WTC11 (cell line): Measurements from ENCODE around the gene PFDN1. TPM values are rescaled to one million over a fixed set of nuclear protein-coding genes. Genes with fewer than 3 reads are reported as not detected.

Experiments used
- ATAC-seq: fragments of 200-7000 bp; cut with Tn5 transposase; 2 replicates; pipeline ENCODE4 v1.10.0; 2021; ENCODE audit warnings: mild to moderate bottlenecking, moderate library complexity
- CTCF ChIA-PET: fragments of 300-600 bp; sonication (Branson Sonifier 250); formaldehyde crosslinking; loops from one replicate; lab custom pipeline; 2021; ENCODE audit warnings: antibody characterized with exemption; lab: Charles Lee
- POLR2A ChIA-PET: fragments of 350-600 bp; sonication (Branson Sonifier 250); formaldehyde crosslinking; loops from one replicate; lab custom pipeline; 2021; ENCODE audit warnings: antibody characterized with exemption; lab: Charles Lee
- DNase-seq: peaks from one replicate; pipeline ENCODE4 v3.0.0; 2021; ENCODE audit warnings: low spot score
- H3K27ac Mint-ChIP-seq: 2 replicates; pipeline ENCODE4 v1.8.0; 2021; ENCODE audit warnings: mixed read lengths
- H3K27me3 Mint-ChIP-seq: 2 replicates; pipeline ENCODE4 v1.8.0; 2021; ENCODE audit warnings: low read depth, mild to moderate bottlenecking, moderate library complexity, mixed read lengths
- H3K36me3 Mint-ChIP-seq: 2 replicates; pipeline ENCODE4 v1.8.0; 2021; ENCODE audit warnings: mixed read lengths
- H3K4me1 Mint-ChIP-seq: 2 replicates; pipeline ENCODE4 v1.8.0; 2022; ENCODE audit warnings: mixed read lengths
- H3K4me3 Mint-ChIP-seq: 2 replicates; pipeline ENCODE4 v1.8.0; 2021; ENCODE audit warnings: mild to moderate bottlenecking, moderate library complexity, mixed read lengths
- H3K9me3 Mint-ChIP-seq: 2 replicates; pipeline ENCODE4 v1.8.0; 2021; ENCODE audit warnings: mixed read lengths
- CREB1 ChIP-seq: sonication (generic); formaldehyde crosslinking; IDR thresholded peaks from 2 replicates; pipeline ENCODE4 v1.8.0; 2023; ENCODE audit warnings: mild to moderate bottlenecking, missing genetic modification reagents
- CREM ChIP-seq: sonication (generic); formaldehyde crosslinking; IDR thresholded peaks from 2 replicates; pipeline ENCODE4 v1.8.1; 2022; ENCODE audit warnings: mild to moderate bottlenecking, missing genetic modification reagents, moderate library complexity
- ELF4 ChIP-seq: sonication (generic); formaldehyde crosslinking; IDR thresholded peaks from 2 replicates; pipeline ENCODE4 v1.8.1; 2022; ENCODE audit warnings: low read depth, mild to moderate bottlenecking, moderate library complexity, missing genetic modification reagents
- ESRRA ChIP-seq: sonication (generic); formaldehyde crosslinking; IDR thresholded peaks from 2 replicates; pipeline ENCODE4 v1.8.1; 2022; ENCODE audit warnings: mild to moderate bottlenecking, missing genetic modification reagents, borderline replicate concordance
- FOXJ3 ChIP-seq: sonication (generic); formaldehyde crosslinking; IDR thresholded peaks from 2 replicates; pipeline ENCODE4 v1.9.0; 2021; ENCODE audit warnings: missing genetic modification reagents, mild to moderate bottlenecking, borderline replicate concordance
- GABPB1 ChIP-seq: sonication (generic); formaldehyde crosslinking; IDR thresholded peaks from 2 replicates; pipeline ENCODE4 v1.8.1; 2023; ENCODE audit warnings: mild to moderate bottlenecking, missing genetic modification reagents
- JAZF1 ChIP-seq: fragments of 250-450 bp; sonication (Bioruptor Pico); IDR thresholded peaks from 2 replicates; pipeline ENCODE4 v1.9.0; 2021; ENCODE audit warnings: moderate library complexity, mild to moderate bottlenecking, inconsistent platforms
- MYBL2 ChIP-seq: sonication (generic); formaldehyde crosslinking; IDR thresholded peaks from 2 replicates; pipeline ENCODE4 v1.8.1; 2023; ENCODE audit warnings: mild to moderate bottlenecking, moderate library complexity, missing genetic modification reagents
- NFATC4 ChIP-seq: fragments of 250-450 bp; sonication (Bioruptor Pico); IDR thresholded peaks from 2 replicates; pipeline ENCODE4 v1.9.0; 2021; ENCODE audit warnings: mild to moderate bottlenecking
- NR3C1 ChIP-seq: sonication (generic); formaldehyde crosslinking; conservative IDR thresholded peaks from 2 replicates; pipeline ENCODE4 v1.8.1; 2023; ENCODE audit warnings: low read depth, mild to moderate bottlenecking, missing genetic modification reagents
- OVOL2 ChIP-seq: fragments of 250-450 bp; sonication (Bioruptor Pico); IDR thresholded peaks from 2 replicates; pipeline ENCODE4 v1.9.0; 2021; ENCODE audit warnings: mild to moderate bottlenecking, borderline replicate concordance
- RELA ChIP-seq: sonication (generic); formaldehyde crosslinking; IDR thresholded peaks from 2 replicates; pipeline ENCODE4 v1.8.1; 2022; ENCODE audit warnings: missing genetic modification reagents, mild to moderate bottlenecking, borderline replicate concordance
- TEAD1 ChIP-seq: sonication (generic); formaldehyde crosslinking; IDR thresholded peaks from 2 replicates; pipeline ENCODE4 v1.8.0; 2022; ENCODE audit warnings: mild to moderate bottlenecking, missing genetic modification reagents
- TP53 ChIP-seq: sonication (generic); formaldehyde crosslinking; IDR thresholded peaks from 2 replicates; pipeline ENCODE4 v1.8.1; 2023; ENCODE audit warnings: mild to moderate bottlenecking, missing genetic modification reagents
- ZBTB21 ChIP-seq: sonication (generic); formaldehyde crosslinking; IDR thresholded peaks from 2 replicates; pipeline ENCODE4 v1.8.1; 2023; ENCODE audit warnings: mild to moderate bottlenecking, missing genetic modification reagents, borderline replicate concordance
- ZNF121 ChIP-seq: sonication (generic); formaldehyde crosslinking; IDR thresholded peaks from 2 replicates; pipeline ENCODE4 v1.8.0; 2023; ENCODE audit warnings: missing genetic modification reagents
- ZNF138 ChIP-seq: sonication (generic); formaldehyde crosslinking; conservative IDR thresholded peaks from 2 replicates; pipeline ENCODE4 v1.8.1; 2022; ENCODE audit warnings: mild to moderate bottlenecking, moderate library complexity, missing genetic modification reagents
- ZNF219 ChIP-seq: sonication (generic); formaldehyde crosslinking; IDR thresholded peaks from 2 replicates; pipeline ENCODE4 v1.8.0; 2023; ENCODE audit warnings: missing genetic modification reagents, mild to moderate bottlenecking, borderline replicate concordance
- ZNF263 ChIP-seq: sonication (generic); formaldehyde crosslinking; IDR thresholded peaks from 2 replicates; pipeline ENCODE4 v1.8.1; 2022; ENCODE audit warnings: low read depth, mild to moderate bottlenecking, moderate library complexity, missing genetic modification reagents
- ZNF317 ChIP-seq: sonication (generic); formaldehyde crosslinking; IDR thresholded peaks from 2 replicates; pipeline ENCODE4 v1.8.1; 2023; ENCODE audit warnings: low read depth, mild to moderate bottlenecking, moderate library complexity, missing genetic modification reagents, borderline replicate concordance
- ZNF416 ChIP-seq: fragments of 250-450 bp; sonication (Bioruptor Pico); IDR thresholded peaks from 2 replicates; pipeline ENCODE4 v1.9.0; 2021; ENCODE audit warnings: mild to moderate bottlenecking, inconsistent platforms
- total RNA-seq: library from RNA; stranded (reverse); gene quantifications from 3 replicates; pipeline ENCODE4 v1.2.3, GENCODE V29; 2021
- TF ChIP-seq, protein P1 (sequence below): sonication (generic); formaldehyde crosslinking; IDR thresholded peaks from 2 replicates; pipeline ENCODE4 v1.8.1; 2022; ENCODE audit warnings: low read depth, missing genetic modification reagents, borderline replicate concordance
- TF ChIP-seq, protein P2 (sequence below): fragments of 250-450 bp; sonication (Bioruptor Pico); IDR thresholded peaks from 2 replicates; pipeline ENCODE4 v1.9.0; 2021; ENCODE audit warnings: mild to moderate bottlenecking, borderline replicate concordance
- TF ChIP-seq, protein P3 (sequence below): sonication (generic); formaldehyde crosslinking; IDR thresholded peaks from 2 replicates; pipeline ENCODE4 v1.8.1; 2023; ENCODE audit warnings: mild to moderate bottlenecking, moderate library complexity, missing genetic modification reagents
- TF ChIP-seq, protein P4 (sequence below): sonication (generic); formaldehyde crosslinking; IDR thresholded peaks from 2 replicates; pipeline ENCODE4 v1.8.0; 2022; ENCODE audit warnings: mild to moderate bottlenecking, missing genetic modification reagents

PFDN1 gene
- total RNA-seq, 1 experiment from 2014 or later: 44.1 TPM

DNA sequence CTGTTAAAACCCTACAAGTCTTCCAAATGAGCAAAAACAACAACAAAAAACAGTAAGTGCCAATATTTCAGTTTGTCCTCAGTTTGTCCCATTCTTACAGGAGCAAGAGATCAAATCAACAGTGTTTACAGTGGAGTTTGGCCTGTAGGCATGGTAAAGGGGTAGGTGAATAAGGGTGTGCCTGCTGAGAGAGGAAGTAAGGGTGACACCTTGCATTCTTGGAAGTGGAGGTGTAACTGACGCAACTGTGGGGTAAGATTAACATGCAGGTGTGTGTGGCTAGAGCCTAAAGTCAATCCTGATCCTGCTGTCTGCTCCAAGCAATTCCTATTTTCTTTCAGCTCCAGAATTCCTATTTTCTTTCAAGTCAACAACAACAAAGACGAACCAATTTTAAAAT is 43.4 kb downstream of the PFDN1 start:
- Mint-ChIP-seq H3K36me3 (peaks cover 8% of the 10 kb centered on the region; the same call in 1 of the 2 replicates), H3K4me3 (no peak overlapping the region), H3K27ac (peak overlapping the region; percentile 24)
- no peak for TF ChIP-seq ZNF138 (CRISPR knock-in tag)
- TF ChIP-seq, protein P1, sequence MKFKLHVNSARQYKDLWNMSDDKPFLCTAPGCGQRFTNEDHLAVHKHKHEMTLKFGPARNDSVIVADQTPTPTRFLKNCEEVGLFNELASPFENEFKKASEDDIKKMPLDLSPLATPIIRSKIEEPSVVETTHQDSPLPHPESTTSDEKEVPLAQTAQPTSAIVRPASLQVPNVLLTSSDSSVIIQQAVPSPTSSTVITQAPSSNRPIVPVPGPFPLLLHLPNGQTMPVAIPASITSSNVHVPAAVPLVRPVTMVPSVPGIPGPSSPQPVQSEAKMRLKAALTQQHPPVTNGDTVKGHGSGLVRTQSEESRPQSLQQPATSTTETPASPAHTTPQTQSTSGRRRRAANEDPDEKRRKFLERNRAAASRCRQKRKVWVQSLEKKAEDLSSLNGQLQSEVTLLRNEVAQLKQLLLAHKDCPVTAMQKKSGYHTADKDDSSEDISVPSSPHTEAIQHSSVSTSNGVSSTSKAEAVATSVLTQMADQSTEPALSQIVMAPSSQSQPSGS (CRISPR knock-in tag): no peak
- no peak for TF ChIP-seq ESRRA (CRISPR knock-in tag)
- no peak for TF ChIP-seq FOXJ3 (CRISPR knock-in tag)
- TF ChIP-seq ZNF416: no peak
- no peak for TF ChIP-seq ZBTB21 (CRISPR knock-in tag)
- TF ChIP-seq RELA (CRISPR knock-in tag): no peak
- TF ChIP-seq CREB1 (CRISPR knock-in tag): no peak
- TF ChIP-seq JAZF1: no peak
- TF ChIP-seq OVOL2 (CRISPR knock-in tag): no peak
- no peak for TF ChIP-seq NR3C1 (CRISPR knock-in tag)
- TF ChIP-seq ZNF263 (CRISPR knock-in tag): no peak
- no peak for TF ChIP-seq ZNF317 (CRISPR knock-in tag)
- TF ChIP-seq, all 79 proteins: peak for 0
- ChIA-PET POLR2A (interaction anchor here (0.6 kb wide), 1 partner anchor 16 kb away, joined by 3 read pairs; no protein-coding TSS in a partner anchor), CTCF (interaction anchor here (1.3 to 4.8 kb wide), 4 partner anchors 14 to 104 kb away, joined by 8 to 34 read pairs (median 18); partner anchors contain the start of gene HBEGF)
- Mint-ChIP-seq H3K9me3 (peaks cover 4% of the 10 kb centered on the region), H3K4me1 (peaks cover 14% of the 10 kb centered on the region), H3K27me3 (no peaks in the 10 kb centered on the region)
- peak; percentile 60 for ATAC-seq
- no peak for DNase-seq

DNA sequence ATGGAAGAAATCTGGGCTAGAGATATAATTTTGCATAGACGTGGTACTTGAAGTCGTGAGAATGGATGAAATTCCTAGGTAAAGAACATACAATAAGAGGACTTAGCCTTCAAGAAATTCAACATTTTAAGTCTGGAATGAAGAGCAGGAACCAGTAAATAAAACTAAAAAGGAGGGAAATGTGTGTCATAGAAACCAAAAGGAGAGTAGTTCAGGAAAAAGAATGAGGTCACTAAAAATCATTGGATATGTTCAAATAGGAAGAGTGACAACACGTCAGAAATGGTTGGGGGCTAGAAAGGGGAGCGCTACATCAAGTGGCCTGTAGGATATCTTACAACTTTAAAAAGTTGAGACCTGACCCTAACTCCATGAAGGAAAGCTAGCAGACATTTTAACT is 44.0 kb downstream of the PFDN1 start:
- POLR2A ChIA-PET: no interaction called here
- Mint-ChIP-seq H3K27ac (no peak overlapping the region), H3K9me3 (peaks cover 4% of the 10 kb centered on the region), H3K4me1 (peaks cover 10% of the 10 kb centered on the region), H3K27me3 (no peaks in the 10 kb centered on the region), H3K36me3 (peaks cover 8% of the 10 kb centered on the region; the same call in 1 of the 2 replicates), H3K4me3 (no peak overlapping the region)
- DNase-seq (no peak), ATAC-seq (no peak)
- CTCF ChIA-PET: interaction anchor here (4.5 to 4.8 kb wide), 2 partner anchors 14 to 87 kb away, joined by 29 to 34 read pairs; partner anchors contain the start of gene HBEGF
- TF ChIP-seq TP53 (CRISPR knock-in tag) (no peak), ELF4 (CRISPR knock-in tag) (no peak), GABPB1 (no peak), TEAD1 (no peak), ZNF121 (CRISPR knock-in tag) (no peak), NFATC4 (no peak), NR3C1 (CRISPR knock-in tag) (no peak), ZBTB21 (CRISPR knock-in tag) (no peak), ZNF219 (no peak), ZNF416 (no peak), MYBL2 (CRISPR knock-in tag) (no peak), CREM (CRISPR knock-in tag) (no peak)
- TF ChIP-seq, protein P2, sequence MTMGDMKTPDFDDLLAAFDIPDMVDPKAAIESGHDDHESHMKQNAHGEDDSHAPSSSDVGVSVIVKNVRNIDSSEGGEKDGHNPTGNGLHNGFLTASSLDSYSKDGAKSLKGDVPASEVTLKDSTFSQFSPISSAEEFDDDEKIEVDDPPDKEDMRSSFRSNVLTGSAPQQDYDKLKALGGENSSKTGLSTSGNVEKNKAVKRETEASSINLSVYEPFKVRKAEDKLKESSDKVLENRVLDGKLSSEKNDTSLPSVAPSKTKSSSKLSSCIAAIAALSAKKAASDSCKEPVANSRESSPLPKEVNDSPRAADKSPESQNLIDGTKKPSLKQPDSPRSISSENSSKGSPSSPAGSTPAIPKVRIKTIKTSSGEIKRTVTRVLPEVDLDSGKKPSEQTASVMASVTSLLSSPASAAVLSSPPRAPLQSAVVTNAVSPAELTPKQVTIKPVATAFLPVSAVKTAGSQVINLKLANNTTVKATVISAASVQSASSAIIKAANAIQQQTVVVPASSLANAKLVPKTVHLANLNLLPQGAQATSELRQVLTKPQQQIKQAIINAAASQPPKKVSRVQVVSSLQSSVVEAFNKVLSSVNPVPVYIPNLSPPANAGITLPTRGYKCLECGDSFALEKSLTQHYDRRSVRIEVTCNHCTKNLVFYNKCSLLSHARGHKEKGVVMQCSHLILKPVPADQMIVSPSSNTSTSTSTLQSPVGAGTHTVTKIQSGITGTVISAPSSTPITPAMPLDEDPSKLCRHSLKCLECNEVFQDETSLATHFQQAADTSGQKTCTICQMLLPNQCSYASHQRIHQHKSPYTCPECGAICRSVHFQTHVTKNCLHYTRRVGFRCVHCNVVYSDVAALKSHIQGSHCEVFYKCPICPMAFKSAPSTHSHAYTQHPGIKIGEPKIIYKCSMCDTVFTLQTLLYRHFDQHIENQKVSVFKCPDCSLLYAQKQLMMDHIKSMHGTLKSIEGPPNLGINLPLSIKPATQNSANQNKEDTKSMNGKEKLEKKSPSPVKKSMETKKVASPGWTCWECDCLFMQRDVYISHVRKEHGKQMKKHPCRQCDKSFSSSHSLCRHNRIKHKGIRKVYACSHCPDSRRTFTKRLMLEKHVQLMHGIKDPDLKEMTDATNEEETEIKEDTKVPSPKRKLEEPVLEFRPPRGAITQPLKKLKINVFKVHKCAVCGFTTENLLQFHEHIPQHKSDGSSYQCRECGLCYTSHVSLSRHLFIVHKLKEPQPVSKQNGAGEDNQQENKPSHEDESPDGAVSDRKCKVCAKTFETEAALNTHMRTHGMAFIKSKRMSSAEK: no peak
- TF ChIP-seq, protein P3, sequence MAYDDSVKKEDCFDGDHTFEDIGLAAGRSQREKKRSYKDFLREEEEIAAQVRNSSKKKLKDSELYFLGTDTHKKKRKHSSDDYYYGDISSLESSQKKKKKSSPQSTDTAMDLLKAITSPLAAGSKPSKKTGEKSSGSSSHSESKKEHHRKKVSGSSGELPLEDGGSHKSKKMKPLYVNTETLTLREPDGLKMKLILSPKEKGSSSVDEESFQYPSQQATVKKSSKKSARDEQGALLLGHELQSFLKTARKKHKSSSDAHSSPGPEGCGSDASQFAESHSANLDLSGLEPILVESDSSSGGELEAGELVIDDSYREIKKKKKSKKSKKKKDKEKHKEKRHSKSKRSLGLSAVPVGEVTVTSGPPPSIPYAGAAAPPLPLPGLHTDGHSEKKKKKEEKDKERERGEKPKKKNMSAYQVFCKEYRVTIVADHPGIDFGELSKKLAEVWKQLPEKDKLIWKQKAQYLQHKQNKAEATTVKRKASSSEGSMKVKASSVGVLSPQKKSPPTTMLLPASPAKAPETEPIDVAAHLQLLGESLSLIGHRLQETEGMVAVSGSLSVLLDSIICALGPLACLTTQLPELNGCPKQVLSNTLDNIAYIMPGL (CRISPR knock-in tag): no peak
- TF ChIP-seq, protein P4, sequence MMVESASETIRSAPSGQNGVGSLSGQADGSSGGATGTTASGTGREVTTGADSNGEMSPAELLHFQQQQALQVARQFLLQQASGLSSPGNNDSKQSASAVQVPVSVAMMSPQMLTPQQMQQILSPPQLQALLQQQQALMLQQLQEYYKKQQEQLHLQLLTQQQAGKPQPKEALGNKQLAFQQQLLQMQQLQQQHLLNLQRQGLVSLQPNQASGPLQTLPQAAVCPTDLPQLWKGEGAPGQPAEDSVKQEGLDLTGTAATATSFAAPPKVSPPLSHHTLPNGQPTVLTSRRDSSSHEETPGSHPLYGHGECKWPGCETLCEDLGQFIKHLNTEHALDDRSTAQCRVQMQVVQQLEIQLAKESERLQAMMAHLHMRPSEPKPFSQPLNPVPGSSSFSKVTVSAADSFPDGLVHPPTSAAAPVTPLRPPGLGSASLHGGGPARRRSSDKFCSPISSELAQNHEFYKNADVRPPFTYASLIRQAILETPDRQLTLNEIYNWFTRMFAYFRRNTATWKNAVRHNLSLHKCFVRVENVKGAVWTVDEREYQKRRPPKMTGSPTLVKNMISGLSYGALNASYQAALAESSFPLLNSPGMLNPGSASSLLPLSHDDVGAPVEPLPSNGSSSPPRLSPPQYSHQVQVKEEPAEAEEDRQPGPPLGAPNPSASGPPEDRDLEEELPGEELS (CRISPR knock-in tag): no peak
- TF ChIP-seq, protein P1 (CRISPR knock-in tag): no peak
